HG03432 (cell line): ENCODE results near the gene TRIM72.
A peak's percentile ranks its signal among the peaks of the same experiment; 100 is the strongest.
"Not testable (repeated sequence)": the region's sequence is repeated elsewhere in the genome, so short reads cannot be mapped to it uniquely, and the experiment has no call there.

Experiments used
- ATAC-seq: cut with Tn5 transposase; IDR thresholded peaks from one replicate; pipeline ENCODE4 v1.9.1; 2021; ENCODE audit warnings: mild to moderate bottlenecking, moderate library complexity; ENCODE audit not compliant: unreplicated experiment

The TRIM72 gene

DNA sequence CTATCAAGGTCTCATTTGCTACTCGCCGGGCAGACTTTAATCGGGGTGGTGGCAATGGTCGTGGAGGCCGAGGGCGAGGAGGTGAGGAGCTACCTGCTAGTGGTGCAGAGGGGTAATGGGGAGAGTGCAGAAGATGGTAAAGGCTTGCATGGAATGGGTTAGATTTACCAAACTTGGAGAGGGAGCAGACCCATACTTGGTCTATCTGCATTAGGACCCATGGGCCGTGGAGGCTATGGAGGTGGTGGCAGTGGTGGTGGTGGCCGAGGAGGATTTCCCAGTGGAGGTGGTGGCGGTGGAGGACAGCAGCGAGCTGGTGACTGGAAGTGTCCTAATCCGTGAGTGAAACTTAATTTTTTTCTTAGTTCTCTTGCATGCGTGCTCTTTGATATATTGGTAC is 23.9 kb upstream of the TRIM72 start:
- no peak for ATAC-seq

DNA sequence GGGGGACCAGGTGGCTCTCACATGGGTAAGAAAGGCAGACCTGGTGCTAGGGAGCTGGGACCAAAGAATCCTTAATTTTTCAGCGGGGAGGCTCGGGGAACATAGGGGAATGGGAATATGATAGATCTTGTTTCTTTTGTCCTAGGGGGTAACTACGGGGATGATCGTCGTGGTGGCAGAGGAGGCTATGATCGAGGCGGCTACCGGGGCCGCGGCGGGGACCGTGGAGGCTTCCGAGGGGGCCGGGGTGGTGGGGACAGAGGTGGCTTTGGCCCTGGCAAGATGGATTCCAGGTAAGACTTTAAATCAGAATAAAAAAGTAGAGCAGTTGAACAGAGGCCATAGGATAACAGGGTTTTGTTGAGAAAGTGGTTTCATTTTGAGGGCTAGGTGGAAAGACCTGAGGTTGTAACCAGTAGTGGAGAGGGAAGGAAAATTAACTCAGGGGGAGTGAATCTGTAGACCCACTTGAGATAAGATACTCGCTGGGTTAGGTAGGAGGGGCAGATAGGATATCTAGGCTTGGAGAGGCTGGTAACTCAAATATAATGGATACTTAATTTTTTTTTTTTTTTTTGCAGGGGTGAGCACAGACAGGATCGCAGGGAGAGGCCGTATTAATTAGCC is 23.0 kb upstream of the TRIM72 start:
- no peak for ATAC-seq

DNA sequence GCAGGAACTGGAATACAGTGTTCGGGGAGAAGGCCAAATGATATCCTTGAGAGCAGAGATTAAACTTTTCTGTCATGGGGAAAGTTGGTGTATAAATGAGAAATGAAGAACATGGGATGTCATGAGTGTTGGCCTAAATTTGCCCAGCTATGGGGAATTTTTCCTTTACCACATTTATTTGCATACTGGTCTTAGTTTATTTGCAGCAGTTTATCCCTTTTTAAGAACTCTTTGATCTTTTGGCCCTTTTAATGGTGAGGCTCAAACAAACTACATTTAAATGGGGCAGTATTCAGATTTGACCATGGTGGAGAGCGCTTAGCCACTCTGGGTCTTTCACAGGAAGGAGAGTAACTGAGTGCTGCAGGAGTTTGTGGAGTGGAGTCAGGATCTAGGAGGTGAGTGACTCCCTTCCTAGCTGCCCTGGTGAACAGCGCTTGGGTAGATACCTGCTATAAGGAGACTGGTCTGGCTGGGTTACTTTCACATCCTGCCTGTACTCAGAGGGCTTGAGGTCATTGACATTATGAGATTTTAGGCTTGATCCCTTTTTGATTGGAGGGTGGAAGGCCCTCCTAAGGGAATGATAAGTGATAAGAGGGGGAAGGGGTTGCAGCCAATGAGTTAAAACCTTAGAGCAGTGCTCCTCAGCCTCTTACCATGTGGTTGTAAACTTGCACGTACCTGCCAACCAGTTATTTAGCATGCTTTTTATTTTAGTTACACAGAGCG is 22.1 kb upstream of the TRIM72 start:
- no peak for ATAC-seq

DNA sequence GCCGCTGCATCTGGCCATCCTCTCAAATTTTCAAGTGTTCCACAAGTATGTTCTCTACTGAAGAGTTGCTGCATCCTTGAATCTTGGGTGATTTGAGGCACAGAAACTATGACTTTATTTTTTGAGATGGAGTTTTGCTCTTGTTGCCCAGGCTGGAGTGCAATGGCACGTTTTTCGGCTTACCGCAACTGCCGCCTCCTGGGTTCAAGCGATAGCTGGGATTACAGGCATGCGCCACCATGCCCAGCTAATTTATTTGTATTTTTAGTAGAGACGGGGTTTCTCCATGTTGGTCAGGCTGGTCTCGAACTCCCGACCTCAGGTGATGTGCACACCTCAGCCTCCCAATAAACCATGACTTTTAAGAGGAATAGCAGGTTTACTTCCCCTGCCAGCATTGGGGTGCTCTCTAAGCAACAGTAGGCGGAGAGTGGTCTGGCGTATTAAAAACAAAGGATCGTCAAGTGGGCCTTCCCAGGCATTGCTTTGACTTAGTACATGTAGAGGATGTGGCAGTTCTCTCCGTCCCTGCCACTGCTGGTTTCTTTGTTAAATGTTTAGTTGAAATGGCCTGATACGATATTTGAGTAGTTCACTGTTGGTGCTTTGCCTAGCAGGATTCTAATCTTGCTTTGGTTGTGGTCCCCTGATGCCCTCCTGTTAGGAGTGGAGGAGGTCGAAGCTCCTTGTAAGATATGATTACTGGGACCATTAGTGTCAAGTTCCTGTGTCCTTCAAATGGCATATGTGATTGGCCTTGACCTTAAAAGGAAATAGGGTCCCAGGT is 20.9 kb upstream of the TRIM72 start:
- ATAC-seq = no peak

DNA sequence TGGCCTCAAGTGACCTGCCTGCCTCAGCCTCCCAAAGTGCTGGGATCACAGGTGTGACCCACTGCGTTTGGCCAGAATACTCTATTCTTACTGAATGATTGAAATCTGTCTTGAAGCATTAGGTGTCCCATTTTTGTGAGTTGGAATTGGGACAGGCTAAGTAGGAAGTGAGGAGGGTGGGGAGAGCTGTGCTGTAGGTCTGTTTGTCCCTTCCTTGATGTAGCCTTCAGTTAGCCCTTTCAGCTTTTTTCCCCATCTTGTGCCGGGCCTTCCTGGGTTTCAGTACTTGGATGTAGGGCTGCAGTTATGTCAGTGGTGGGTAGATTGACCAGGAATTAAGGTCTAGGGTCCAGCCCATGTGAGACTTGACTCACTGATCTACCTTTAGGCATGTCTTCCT is 20.0 kb upstream of the TRIM72 start:
- no peak for ATAC-seq

DNA sequence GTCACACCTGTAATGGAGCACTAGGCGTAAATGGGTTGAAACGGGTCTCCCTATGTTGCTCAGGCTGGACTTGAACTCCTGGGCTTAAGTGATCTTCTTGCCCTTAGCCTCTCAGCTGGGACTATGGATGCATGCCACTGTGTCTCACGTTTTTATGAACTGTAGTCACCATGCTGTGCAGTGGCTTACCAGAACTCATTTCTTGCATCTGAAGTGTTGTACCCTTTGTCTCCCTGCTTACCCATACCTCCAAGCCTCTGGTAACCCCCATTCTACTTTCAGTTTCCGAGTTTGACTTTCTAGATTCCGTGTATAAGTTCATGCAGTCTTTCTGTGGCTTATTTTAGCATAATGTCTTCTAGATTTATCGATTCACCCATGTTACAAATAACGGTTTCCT is 19.0 kb upstream of the TRIM72 start:
- peak; percentile 80 for ATAC-seq

DNA sequence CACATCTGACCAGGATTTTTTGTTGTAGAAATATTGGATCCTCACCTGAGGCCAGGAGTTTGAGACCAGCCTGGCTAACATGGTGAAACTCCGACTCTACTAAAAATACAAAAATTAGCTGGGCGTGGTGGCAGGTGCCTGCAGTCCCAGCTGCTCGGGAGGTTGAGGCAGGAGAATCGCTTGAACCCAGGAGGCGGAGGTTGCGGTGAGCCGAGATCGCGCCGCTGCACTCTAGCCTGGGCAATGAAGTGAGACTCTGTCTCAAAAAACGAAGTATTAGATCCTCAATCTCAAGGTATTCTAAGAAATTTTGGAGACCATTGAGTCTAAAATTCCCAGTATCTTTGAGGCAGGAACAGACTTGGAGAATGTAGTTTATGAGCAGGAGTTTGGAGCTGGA is 18.1 kb upstream of the TRIM72 start:
- not testable (repeated sequence) for ATAC-seq

DNA sequence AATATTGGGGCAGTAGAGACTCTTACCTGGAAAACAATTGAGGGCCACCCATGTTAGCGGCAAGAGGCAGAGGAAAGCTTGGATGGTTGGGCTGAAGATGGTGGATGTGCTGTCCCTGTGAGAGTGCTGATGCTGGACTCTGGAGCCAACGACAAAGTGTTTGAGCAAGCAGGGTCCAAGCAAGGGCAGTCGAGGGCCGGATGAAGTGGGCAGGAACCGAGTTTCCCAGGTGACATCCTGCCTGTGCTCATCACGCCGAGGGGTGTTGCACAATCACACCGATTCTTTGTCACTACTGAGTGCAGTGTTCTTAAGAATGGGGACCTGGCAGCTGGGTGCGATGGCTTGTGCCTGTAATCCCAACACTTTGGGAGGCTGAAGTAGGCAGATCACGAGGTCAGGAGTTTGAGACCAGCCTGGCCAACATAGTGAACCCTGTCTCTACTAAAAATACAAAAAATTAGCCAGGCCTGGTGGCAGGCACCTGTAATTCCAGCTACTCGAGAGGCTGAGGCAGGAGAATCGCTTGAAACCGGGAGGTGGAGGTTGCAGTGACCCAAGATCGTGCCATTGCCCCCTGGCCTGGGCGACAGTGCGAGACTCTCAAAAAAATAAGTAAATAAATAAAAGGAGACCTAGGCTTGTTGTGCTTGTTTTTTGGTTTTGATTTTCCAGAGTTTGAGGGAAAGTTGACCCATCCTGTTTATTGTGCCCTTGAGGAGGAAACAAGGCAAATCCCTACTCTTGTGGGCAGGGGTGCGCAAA is 17.4 kb upstream of the TRIM72 start:
- no peak for ATAC-seq

DNA sequence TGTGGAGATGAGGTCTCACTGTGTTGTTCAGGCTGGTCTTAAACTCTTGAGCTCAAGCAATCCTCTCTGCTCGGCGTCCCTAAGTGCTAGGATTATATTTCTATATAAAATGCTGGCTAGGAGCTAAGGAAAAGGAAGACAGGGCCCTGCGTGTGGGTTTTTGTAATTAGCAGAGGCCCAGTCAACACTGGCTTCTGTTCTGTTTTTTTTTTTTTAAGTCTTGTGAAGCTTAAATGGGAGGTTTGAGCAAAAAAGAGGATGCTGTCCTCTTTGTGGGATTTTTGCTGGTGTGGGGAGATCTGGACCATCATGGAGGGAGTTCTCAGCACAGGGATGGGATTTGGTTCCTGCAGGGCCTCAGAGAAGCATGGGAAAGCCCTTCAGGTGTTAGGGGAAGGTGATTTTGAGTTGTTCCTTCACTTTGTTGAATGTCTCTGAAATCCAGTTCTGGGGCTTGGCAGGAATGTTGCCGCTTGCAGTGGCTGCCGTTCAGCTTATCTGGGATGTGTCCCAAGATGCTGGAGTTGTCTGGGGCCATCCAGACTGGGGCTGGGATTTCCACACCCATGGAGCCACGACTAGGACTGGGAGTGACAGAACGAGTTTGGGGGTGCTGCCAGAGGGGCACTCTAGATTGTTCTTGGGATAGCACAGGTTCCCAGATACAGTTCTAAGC is 15.6 kb upstream of the TRIM72 start:
- ATAC-seq = no peak

DNA sequence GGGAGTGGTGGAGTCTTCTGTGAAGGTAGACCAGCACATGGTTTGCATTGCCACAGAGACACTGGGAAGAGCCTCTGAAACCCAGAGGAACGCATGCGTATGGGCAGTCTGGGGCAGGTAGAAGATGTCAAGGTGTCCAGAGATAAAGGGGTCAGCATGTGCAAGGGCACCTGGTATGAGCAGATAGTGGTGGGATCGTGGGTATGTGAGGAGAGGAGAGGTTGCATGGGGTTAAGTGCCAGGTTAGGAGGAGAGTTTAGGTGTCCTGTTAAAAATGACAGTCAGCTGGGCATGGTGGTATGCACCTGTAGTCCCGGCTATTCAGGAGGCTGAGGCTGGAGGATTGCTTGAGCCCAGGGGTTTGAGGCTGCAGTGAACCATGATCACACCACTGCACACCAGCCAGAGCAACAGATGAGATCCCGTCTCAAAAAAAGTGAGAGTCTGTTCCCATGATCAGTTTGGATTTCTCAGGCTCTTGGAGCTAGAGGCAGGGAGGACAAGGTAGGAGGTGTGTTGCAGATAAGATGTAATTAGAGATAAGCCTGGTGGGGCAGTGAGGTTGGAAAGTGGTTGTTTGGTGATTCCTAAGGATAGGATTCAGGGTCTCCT is 14.4 kb upstream of the TRIM72 start:
- ATAC-seq = no peak

DNA sequence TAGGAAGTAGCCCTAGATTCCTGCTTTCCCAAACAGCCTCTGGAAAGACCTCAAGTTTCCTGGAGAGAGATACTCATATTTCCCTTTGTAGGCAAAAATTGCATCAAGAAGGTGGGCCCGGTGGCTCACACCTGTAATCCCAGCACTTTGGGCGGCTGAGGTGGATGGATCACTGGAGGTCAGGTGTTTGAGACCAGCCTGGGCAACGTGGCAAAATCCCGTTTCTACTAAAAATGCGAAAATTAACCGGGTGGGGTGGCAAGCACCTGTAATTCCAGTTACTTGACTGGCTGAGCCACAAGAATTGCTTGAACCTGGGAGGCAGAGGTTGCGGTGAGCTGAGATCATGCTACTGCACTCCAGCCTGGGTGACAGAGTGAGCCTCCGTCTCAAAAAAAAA is 13.8 kb upstream of the TRIM72 start:
- ATAC-seq = not testable (repeated sequence)

DNA sequence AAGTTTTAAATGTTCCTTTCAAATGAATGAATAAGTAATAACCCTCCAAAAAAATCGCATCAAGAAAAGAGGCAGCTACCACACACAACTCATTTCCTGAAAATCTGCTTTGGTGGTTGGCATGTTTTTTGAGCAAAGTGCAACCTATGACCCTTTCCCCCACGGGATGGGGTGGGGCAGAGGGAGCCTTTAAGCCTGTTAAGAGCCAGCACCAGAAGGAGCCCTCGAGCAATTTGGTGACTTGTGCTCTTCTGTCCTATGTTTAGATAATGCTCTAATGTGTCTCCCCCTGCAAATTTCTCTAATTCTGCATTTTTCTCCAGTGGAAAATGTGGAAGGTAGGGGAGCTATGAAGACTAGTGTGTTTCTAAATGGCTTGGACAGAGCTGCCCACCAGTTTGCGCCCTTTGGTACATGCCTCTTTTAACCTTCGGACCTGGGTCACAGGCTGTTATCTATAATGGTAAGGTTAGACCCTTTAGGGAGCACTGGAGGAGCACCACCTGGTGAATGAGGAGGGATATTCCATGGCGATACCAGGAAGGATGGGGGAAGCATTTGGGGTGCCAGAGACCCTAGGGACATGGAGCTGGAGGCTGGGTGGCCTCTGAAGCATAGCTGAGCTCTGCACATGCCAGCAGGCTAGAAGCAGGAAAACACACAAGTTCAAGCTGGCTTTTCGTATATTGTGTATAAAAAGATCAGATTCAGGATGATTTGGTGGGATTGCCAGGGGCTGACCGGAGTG is 12.9 kb upstream of the TRIM72 start:
- ATAC-seq = no peak

DNA sequence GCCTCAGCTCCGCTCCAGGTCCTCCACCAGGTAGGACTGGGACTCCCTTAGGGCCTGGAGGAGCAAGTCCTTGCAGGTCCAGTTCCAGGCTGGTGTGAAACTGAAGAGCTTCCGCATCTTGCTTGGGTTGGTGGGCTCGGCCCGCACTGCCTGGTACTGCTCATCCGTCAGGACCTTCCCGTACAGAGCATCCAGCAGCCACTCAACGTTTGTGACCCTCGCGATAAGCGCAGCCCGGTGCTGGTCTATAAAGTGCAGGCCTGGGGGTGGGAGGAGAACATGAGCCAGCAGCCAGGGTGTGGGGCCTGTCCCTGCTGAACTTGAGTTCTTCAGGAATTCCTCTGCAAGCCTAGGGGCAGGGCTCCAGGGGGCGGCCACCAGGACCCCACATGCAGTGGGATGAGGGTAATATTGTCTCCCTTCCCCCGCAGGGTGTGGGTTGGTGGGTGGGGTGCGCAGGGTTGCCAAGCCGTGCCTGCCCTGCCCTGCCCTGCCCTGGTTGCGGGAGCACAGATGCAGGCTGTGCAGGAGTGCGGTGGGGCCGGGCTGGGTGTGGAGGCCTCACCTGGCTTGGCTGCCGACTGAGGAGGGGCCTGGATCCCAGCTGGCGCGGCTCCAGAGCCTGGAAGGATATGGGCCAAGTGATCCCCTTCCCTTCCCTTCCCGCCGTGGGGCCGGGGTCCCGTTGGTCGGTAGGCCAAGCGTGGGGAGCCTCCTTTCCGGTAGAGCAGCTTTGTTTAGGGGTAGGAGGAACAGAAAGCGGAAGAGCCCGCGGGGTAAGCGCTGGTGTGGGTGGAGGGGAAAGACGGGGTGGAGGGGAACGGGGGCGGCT is 12.1 kb upstream of the TRIM72 start:
- peak; percentile 61 for ATAC-seq

DNA sequence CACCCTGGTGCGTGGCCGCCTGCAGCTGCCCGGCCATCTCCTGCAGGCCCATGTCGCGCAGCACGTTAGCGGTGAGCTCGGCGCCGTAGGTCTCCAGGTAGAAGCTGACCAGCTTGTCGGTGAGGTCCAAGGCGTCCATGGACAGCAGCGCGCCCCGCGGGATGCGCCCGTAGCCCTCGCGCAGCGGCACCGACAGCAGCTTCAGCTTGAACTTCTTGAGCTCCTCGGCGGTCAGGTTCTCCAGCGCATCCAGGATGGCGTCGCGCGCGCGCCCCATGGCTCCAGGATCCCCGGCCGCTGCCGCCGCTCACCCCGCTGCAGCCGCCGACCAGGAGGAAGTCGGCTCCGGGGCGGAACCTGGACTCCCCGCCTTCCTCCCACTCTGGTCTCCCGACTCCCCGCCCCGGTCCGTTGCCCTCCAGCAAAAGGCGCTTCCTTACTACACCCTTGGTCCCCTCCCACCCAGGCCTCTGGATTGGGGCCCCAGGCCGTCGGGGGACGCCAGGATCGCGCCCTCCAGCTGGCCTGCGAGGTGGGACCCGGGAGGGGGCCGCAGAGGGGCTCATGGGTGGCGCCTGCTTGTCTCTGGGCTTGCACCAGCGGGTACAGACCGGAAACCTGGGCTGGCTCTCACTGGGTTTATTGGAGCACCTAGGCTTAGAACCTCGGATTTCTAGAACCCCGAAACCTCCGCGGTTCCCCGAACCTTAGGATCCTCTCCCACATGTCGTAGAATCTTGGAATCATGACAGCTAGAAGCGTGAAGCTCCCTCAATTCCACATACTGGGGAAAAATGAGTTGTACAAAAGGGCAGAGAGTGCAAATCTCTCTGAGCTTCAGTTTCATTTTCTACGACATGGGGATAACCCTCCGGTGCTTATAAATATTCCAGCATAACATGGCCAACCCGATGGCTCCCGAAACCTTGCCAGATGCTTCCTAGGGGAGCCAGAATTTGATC is 11.2 kb upstream of the TRIM72 start, which contains the start of gene PYCARD:
Gene PYCARD, minus strand, starts transcription at position 347 of the 962 bp plus-strand sequence. Its CDS starts 70 bp downstream, at position 277.
- ATAC-seq = peak; percentile 47

DNA sequence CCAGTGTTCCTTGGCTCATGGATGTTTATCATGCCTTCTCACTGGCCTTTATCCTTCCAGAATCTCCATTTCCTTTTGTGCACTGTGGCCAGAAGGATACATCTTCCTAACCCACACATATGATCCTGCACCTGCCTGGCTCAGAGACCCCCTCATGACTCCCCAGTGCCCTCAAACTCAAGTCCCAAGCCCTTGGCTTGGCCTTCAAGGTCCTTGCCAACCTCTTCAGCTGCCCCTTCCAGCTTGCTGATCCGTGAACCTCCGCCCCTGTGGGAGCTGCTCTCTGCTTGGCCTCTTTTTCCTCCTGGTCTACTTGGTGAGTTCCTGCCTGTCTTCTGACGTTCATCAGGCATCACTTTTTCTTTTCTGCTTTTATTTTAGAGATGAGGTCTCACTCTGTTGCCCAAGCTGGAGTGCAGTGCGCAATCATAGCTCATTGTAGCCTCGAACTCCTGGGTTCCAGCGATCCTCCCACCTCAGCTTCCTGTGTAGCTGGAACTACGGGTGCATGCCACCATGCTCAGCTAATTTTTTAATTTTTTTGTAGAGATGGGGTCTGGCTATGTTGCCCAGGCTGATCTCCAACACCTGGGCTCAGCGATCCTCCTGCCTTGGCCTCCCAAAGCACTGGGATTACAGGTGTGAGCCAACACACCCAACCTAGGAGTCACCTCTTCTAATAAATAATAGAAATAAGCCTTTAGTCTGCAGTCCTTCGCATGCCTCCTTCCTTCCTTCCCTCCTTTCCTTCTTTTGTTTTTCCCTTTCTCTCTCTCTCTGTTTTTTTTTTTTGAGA is 8.8 kb upstream of the TRIM72 start:
- no peak for ATAC-seq

DNA sequence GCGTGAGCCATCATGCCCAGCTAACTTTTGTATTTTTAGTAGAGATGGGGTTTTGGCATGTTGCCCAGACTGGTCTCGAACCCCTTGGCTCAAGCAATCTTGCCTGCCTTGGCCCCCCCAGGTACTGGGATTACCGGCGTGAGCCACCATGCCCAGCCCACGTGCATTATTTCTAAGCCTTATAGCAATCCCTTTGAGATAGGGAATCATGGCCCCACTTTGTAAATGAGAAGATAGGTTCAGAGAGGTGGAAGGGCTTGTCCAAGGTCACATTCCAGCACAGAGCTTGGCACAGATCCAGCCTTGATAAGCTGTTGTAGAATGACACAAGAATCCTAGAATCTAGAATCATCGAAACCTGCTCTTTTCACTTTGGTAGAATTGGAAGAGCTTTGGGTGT is 7.1 kb upstream of the TRIM72 start:
- no peak for ATAC-seq

DNA sequence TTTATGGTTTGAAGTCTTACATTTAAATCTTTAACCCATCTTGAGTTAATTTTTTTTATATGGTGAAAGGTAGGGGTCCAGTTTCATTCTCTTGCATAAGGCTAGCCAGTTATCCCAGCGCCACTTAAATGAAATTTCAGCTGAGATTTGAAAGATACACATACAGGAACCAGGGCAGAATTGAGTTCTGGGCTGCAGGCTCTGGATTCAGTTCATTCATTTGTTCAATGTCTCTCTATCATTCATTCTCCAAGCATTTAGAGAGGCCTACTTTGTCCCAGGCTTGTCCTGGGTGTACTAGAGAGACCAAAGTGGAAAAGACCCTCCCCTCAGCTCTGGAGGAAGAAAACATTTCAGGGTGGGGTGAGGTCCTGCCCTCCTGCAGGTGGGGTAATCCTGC is 577 bp upstream of the TRIM72 start:
- ATAC-seq = no peak
